ENCODE data around the gene PTPRZ1.

Gene PTPRZ1

DNA sequence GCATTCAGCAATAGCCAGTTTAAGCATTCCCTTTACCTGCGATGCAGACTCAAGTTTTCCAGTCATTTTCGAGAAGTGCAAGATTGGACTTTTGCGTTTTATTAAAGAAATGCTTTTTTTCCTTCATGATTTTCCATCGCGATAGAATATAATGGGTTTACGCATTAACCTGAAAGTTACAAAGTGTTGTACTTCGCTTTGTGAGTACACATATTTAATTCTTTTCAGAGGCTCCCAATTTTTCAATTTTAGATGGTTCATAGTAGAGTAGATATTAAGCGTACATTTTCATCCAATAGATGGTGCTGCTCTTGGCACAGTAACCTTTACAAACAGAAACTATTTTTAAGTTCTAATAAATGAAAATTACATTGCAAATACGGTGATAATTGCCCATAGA is 1.3 kb downstream of the PTPRZ1 start:
- H3K27me3 ChIP-seq (ENCODE audit: insufficient read depth, low read length) = no peaks in the 10 kb centered on the region

DNA sequence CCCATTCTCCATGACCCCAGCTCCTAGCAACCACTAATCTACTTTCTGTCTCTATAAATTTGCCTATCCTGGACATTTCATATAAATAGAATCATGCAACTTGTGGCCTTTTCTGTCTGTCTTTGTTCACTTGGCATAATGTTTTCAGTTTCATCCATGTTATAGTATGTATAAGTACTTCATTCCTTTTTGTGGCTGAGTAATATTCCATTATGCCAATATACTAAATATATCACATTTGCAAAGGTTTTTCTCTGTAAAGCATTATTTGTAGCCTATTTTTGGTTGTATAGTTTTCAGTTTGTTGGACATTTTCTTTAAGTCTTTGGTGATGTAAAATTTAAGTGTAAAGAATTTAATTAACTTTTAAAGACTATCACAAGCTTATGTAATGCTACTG is 2.2 kb downstream of the PTPRZ1 start:
- Histone ChIP-seq H3K4me3 (ENCODE audit: low read length) (peak overlapping the region; percentile 100), H3K4me1 (ENCODE audit: insufficient read depth, low read length) (peaks cover 5% of the 10 kb centered on the region), H3K9me3 (ENCODE audit: low read length) (peaks cover 11% of the 10 kb centered on the region), H3K36me3 (ENCODE audit: insufficient read depth, low read length) (peaks cover 11% of the 10 kb centered on the region), H2AFZ (ENCODE audit: low read depth, low read length) (no peak overlapping the region), H3K27me3 (ENCODE audit: insufficient read depth, low read length) (no peaks in the 10 kb centered on the region)

More for the DNA sequence above, 1.3 kb downstream of the PTPRZ1 start:
- Histone ChIP-seq H3K4me1 (ENCODE audit: insufficient read depth, low read length) (peaks cover 5% of the 10 kb centered on the region), H2AFZ (ENCODE audit: low read depth, low read length) (no peak overlapping the region), H3K9me3 (ENCODE audit: low read length) (peaks cover 11% of the 10 kb centered on the region), H3K36me3 (ENCODE audit: insufficient read depth, low read length) (peaks cover 11% of the 10 kb centered on the region), H3K4me3 (ENCODE audit: low read length) (peak overlapping the region; percentile 100)

DNA sequence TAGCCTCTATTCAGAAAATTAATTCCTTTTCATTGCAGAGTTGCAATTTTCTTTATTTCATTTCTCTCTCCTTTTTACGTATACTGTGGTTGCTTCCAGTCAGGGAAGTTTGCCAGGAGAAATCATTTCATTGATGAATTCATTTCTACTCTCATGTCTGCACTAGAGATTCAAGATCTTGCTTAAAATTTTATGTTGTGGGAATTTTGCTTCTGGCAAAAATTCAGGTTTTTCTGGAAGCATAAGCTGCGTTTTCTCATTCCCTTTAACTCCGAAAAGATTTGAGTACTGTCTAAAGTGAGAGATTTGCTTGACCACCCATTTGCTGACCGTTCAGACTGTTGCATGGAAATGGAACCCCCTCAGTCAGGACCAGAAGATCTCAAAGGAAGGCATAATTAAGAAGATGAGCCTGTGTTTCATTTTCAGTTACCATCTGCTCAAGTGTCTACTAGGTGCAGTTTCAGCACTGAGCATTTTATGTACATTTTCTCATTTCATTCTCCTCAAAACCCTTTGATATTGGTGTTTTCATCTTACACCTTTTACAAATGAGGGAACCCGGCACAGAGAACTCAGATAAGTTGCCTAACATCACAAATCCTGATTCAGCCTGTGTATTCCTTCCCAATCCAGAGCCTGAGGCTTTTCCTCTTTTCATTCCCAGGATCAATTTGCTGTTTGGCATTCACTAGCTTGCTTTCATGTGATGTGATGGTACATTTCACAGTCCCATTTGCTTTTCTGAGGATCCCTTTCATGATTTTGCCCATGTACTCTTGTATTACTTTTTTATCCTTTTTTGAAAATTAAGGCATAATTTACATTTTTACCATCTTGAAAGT is 3.9 kb downstream of the PTPRZ1 start:
- peaks cover 11% of the 10 kb centered on the region for H3K36me3 ChIP-seq (ENCODE audit: insufficient read depth, low read length)
- H2AFZ ChIP-seq (ENCODE audit: low read depth, low read length) = no peak overlapping the region
- H3K4me1 ChIP-seq (ENCODE audit: insufficient read depth, low read length) = peaks cover 8% of the 10 kb centered on the region
- no peaks in the 10 kb centered on the region for H3K27me3 ChIP-seq (ENCODE audit: insufficient read depth, low read length)
- peaks cover 11% of the 10 kb centered on the region for H3K9me3 ChIP-seq (ENCODE audit: low read length)
- H3K4me3 ChIP-seq (ENCODE audit: low read length) = no peak overlapping the region

DNA sequence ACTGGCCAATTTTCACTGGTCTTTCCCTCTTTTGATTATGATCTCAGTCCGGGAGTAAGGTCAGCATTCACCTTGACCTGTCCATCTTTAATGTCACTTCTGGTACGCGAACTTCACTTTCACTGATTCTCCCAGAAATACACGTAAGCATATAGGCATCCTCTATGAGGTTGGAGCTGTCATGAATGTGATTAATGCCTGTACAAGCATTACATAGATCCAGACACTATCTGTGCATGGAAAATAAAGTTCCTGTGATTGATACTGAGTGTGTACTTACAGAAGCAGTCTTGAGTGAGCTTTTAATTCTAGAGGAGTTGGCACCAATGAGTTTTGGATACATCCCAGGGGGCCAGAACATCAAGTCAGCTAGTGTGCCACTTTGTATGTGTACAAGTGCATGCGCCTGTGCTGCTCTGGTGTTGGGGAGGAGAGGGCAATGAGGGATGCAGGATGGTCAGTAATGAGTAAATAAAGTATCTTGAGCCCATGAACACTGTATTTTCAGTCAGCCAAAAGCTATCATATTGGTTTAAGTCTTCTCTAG is 6.0 kb downstream of the PTPRZ1 start:
- H3K36me3 ChIP-seq (ENCODE audit: insufficient read depth, low read length) = peaks cover 18% of the 10 kb centered on the region
- H3K4me3 ChIP-seq (ENCODE audit: low read length) = no peak overlapping the region
- peaks cover 5% of the 10 kb centered on the region for H3K4me1 ChIP-seq (ENCODE audit: insufficient read depth, low read length)
- no peaks in the 10 kb centered on the region for H3K27me3 ChIP-seq (ENCODE audit: insufficient read depth, low read length)
- H2AFZ ChIP-seq (ENCODE audit: low read depth, low read length) = no peak overlapping the region
- H3K9me3 ChIP-seq (ENCODE audit: low read length) = peaks cover 13% of the 10 kb centered on the region

DNA sequence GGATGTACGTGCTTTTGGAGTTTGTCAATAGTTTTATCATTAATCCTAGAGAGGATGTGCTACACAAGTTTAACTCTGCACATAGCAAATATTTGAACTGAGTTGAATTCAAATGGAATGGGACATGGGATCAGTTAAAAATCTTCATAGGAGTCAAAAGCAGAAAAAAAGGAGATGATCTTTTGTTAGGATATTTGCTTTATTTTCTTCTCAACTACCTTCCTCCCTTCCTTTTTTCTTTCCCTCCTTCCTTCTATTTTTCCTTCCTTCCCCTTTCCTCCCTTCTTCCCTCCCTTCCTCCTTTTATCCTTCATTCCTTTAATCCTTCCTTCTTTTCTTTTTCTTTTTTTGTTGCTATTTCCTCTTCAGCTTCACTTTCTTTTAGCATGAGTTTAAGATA is 6.6 kb downstream of the PTPRZ1 start:
- Histone ChIP-seq H2AFZ (ENCODE audit: low read depth, low read length) (no peak overlapping the region), H3K9me3 (ENCODE audit: low read length) (peaks cover 13% of the 10 kb centered on the region), H3K27me3 (ENCODE audit: insufficient read depth, low read length) (no peaks in the 10 kb centered on the region), H3K4me3 (ENCODE audit: low read length) (no peak overlapping the region), H3K4me1 (ENCODE audit: insufficient read depth, low read length) (peaks cover 5% of the 10 kb centered on the region), H3K36me3 (ENCODE audit: insufficient read depth, low read length) (peaks cover 18% of the 10 kb centered on the region)

DNA sequence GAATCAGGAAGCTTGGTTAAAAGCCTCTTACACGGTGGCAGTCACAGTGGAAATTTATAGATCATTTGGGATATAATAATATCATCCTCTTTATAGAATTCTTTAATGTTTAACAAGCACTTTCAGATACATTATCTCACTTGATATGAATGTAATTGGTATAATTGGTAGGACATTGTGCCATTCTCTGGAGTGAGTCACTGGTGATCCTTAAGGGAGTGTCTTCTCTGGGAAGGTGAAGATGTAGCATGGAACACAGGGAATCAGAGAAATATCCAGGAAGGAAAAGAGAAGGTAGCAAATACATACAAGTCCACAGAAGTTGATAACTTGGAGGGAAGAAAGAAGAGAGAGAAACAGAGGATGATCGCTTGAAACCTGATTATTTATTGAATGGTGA is 9.8 kb downstream of the PTPRZ1 start:
- H3K9me3 ChIP-seq (ENCODE audit: low read length) = peaks cover 9% of the 10 kb centered on the region
- peaks cover 19% of the 10 kb centered on the region for H3K36me3 ChIP-seq (ENCODE audit: insufficient read depth, low read length)
- H2AFZ ChIP-seq (ENCODE audit: low read depth, low read length) = no peak overlapping the region
- H3K4me1 ChIP-seq (ENCODE audit: insufficient read depth, low read length) = peaks cover 5% of the 10 kb centered on the region
- no peak overlapping the region for H3K4me3 ChIP-seq (ENCODE audit: low read length)
- no peaks in the 10 kb centered on the region for H3K27me3 ChIP-seq (ENCODE audit: insufficient read depth, low read length)

DNA sequence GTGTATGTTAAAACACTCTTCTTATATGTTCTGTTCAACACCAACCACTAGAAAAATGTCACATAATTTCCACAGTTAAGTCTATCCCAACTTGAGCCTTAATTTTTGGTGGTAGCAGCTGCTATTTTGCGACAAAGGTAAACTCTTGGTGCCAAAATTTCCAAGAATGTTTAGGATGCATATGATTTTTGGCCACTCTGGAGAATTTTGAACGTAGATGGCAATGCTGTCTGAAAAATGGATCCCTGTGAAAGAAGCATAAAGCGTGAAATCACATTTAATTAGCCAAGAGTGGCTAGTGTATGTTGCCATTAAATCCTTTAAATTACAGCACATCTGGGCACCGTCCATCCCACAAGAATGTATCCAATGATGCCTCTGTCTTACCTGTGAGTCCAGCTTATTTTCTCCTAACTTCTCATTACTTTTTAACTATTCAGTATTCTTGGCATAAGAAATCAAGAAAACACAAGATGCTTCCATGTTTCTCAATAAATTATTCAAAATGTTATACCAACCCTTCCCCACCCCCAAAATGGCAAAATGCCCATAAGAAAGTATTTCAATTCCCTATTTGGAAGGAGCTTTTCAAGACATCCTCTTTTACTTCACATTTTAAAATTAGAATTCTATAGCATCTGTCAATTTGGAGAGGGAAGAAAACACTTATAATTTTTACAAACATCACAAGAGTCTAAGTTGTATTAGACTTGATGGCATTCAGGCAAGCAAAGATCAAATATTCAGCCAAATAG is 12.4 kb downstream of the PTPRZ1 start:
- Histone ChIP-seq H3K27me3 (ENCODE audit: insufficient read depth, low read length) (no peaks in the 10 kb centered on the region), H3K9me3 (ENCODE audit: low read length) (peaks cover 7% of the 10 kb centered on the region), H3K4me1 (ENCODE audit: insufficient read depth, low read length) (peaks cover 5% of the 10 kb centered on the region), H2AFZ (ENCODE audit: low read depth, low read length) (no peak overlapping the region), H3K4me3 (ENCODE audit: low read length) (no peak overlapping the region), H3K36me3 (ENCODE audit: insufficient read depth, low read length) (peaks cover 21% of the 10 kb centered on the region)

DNA sequence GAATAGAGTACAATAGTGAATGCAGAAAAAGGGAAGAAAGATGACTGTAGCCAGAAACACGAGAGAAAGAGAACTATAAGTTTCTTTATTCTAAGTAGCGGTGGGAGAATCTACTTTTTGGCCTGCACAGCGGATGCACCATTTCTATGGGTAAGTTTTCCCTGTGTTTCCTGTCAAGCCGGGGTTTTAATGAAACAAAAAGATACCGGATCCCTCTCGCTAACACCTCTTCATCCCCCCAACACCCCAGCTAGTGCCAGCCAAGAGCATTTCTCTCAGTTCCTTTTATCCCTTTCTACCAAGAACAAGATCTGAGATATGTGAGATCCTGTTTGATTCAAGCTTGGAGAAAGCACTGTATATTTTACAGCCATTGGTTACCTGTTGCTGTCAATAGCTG is 14.7 kb downstream of the PTPRZ1 start:
- H2AFZ ChIP-seq (ENCODE audit: low read depth, low read length) = no peak overlapping the region
- no peak overlapping the region for H3K4me3 ChIP-seq (ENCODE audit: low read length)
- H3K4me1 ChIP-seq (ENCODE audit: insufficient read depth, low read length) = no peaks in the 10 kb centered on the region
- peaks cover 19% of the 10 kb centered on the region for H3K36me3 ChIP-seq (ENCODE audit: insufficient read depth, low read length)
- peaks cover 5% of the 10 kb centered on the region for H3K9me3 ChIP-seq (ENCODE audit: low read length)
- H3K27me3 ChIP-seq (ENCODE audit: insufficient read depth, low read length) = no peaks in the 10 kb centered on the region

DNA sequence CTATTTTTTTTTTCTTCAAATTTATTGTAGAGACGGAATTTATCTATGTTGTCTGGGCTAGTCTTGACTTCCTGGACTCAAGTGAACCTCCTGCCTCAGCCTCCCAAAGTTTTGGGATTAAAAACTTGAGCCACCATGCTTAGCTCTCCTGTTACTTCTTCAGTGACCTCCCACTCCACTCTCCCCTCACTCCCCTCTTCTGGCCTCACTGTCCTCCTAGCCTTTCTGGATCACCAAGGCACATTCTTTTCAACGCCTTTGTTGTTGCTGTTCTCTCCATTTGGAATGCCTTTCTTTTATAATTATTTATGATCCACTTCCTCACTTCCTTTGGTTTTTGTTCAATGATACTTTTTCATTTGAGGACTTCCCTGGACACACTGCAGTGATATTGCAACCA is 17.9 kb downstream of the PTPRZ1 start:
- Histone ChIP-seq H3K36me3 (ENCODE audit: insufficient read depth, low read length) (peaks cover 29% of the 10 kb centered on the region), H3K4me1 (ENCODE audit: insufficient read depth, low read length) (no peaks in the 10 kb centered on the region), H3K4me3 (ENCODE audit: low read length) (no peak overlapping the region), H2AFZ (ENCODE audit: low read depth, low read length) (no peak overlapping the region), H3K27me3 (ENCODE audit: insufficient read depth, low read length) (no peaks in the 10 kb centered on the region), H3K9me3 (ENCODE audit: low read length) (peaks cover 9% of the 10 kb centered on the region)

DNA sequence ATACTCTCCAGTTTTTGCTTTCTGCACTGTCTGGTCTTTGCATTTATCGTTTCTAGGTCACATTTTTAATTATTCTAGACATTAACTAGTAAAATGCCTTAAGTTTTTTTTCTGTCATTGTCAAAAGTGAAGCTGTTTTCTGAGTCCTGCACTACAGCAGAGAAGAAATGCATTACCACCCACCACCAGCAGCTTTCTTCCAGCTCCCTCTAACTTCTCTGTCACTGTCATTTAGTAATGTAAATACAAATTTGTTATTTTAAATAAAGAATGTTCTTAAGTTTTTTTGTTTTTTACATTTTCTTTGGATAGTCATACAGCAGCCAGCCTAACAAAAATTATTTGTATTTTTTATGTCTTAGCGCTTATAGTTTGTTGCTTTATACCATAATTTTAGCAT is 18.8 kb downstream of the PTPRZ1 start:
- Histone ChIP-seq H2AFZ (ENCODE audit: low read depth, low read length) (no peak overlapping the region), H3K4me1 (ENCODE audit: insufficient read depth, low read length) (no peaks in the 10 kb centered on the region), H3K9me3 (ENCODE audit: low read length) (peaks cover 9% of the 10 kb centered on the region), H3K27me3 (ENCODE audit: insufficient read depth, low read length) (no peaks in the 10 kb centered on the region), H3K36me3 (ENCODE audit: insufficient read depth, low read length) (peaks cover 31% of the 10 kb centered on the region), H3K4me3 (ENCODE audit: low read length) (no peak overlapping the region)

DNA sequence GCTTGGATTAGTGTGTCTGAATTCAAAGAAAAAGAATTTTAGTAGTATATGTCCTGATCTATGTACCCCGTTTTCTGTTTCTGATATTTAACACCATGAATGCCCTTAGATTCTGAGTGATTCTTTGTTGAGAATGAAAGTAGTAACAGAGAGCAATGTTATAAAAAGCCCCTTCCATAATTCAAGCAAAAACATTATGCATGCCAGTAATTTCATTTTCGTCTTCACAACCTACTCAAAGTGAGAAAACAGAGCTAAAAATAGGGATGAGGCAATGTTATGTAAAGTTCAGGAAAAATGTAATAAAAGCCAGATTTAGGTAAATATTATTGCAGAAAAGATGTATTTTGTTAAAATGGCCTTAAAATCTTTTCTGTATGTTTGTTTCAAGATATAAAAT is 28.1 kb downstream of the PTPRZ1 start:
- no peaks in the 10 kb centered on the region for H3K4me1 ChIP-seq (ENCODE audit: insufficient read depth, low read length)
- no peak overlapping the region for H3K4me3 ChIP-seq (ENCODE audit: low read length)
- peaks cover 7% of the 10 kb centered on the region for H3K9me3 ChIP-seq (ENCODE audit: low read length)
- peaks cover 54% of the 10 kb centered on the region for H3K36me3 ChIP-seq (ENCODE audit: insufficient read depth, low read length)
- no peak overlapping the region for H2AFZ ChIP-seq (ENCODE audit: low read depth, low read length)
- H3K27me3 ChIP-seq (ENCODE audit: insufficient read depth, low read length) = no peaks in the 10 kb centered on the region

DNA sequence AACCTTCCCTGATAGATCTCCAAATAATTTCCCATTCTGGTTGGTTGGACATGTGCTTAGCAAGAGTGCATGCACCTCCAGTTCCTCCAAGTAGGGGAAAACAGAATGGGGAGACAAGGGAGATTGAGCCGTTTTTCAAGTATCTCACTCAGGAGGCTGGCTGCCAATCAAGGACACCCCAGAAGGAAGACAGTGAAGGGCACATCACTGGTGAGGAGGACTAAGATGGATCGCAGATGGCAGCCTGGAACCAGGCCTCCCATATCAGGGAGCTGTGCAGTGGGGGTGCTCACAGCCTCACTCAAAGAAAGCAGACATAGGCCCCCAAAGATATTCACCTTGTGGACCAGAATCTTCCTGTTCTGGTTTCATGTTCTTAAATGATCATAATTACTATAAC is 31.2 kb downstream of the PTPRZ1 start:
- Histone ChIP-seq H3K36me3 (ENCODE audit: insufficient read depth, low read length) (peaks cover 34% of the 10 kb centered on the region), H3K4me3 (ENCODE audit: low read length) (no peak overlapping the region), H3K9me3 (ENCODE audit: low read length) (peaks cover 7% of the 10 kb centered on the region), H2AFZ (ENCODE audit: low read depth, low read length) (no peak overlapping the region), H3K27me3 (ENCODE audit: insufficient read depth, low read length) (no peaks in the 10 kb centered on the region), H3K4me1 (ENCODE audit: insufficient read depth, low read length) (no peaks in the 10 kb centered on the region)

DNA sequence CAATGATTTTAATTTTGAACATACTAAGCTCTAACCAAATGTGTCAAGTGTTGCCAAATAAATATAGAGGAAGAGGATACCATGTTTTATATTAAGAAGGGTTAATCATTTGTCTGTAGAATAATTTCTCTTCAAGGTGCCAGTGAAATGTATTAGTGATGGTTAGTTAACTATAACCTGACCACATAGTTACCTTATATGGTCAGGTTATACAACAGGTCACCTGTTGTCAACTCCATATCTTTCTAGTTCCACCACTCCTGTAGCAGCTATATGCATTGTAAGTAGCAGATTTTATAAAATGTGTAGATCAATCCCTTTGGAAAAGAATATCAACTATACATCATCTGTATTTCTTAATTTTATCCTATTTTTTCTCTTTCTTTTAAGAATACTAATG is 35.1 kb downstream of the PTPRZ1 start:
- Histone ChIP-seq H3K27me3 (ENCODE audit: insufficient read depth, low read length) (no peaks in the 10 kb centered on the region), H3K4me1 (ENCODE audit: insufficient read depth, low read length) (peaks cover 19% of the 10 kb centered on the region), H3K36me3 (ENCODE audit: insufficient read depth, low read length) (peaks cover 11% of the 10 kb centered on the region), H3K9me3 (ENCODE audit: low read length) (peaks cover 5% of the 10 kb centered on the region), H2AFZ (ENCODE audit: low read depth, low read length) (no peak overlapping the region), H3K4me3 (ENCODE audit: low read length) (no peak overlapping the region)

Measured in neuron (in vitro differentiated cells).